Stimulated activated CD4-positive, alpha-beta T cell treated with anti-CD3 and anti-CD28 coated beads, Interleukin-12 subunit alpha, Interleukin-12 subunit beta, amount 100 ng/mL, for 48 hours (primary cell): ENCODE data around the gene EXOC5.
A peak's percentile ranks its signal among the peaks of the same experiment; 100 is the strongest.

ENCODE experiments used
- DNase-seq, 3 donors: peaks; one replicate each; pipeline ENCODE4 v3.0.0-alpha.2; 2020; ENCODE audit warnings: low read depth in 2 of 3, low spot score in 1 of 3

Gene EXOC5

GRCh38 chr14:57268161-57269069 is at the start of gene EXOC5, which contains the start of gene AP5M1:
EXOC5 (minus strand) TSS chr14:57268905; CDS start chr14:57268648, 257 bp downstream.
AP5M1 (plus strand) TSS chr14:57268971; CDS start chr14:57269315, 344 bp downstream.
- peak; percentile 84 to 89 (median 87) for DNase-seq

- DNase-seq = peak; percentile 44 to 81 (median 58)
Measured at GRCh38 chr14:57317248-57317833, 48.6 kb upstream of the EXOC5 start.

GRCh38 chr14:57314396-57315089 is 45.8 kb upstream of the EXOC5 start:
- DNase-seq = no peak

GRCh38 chr14:57302883-57303282 is 34.2 kb upstream of the EXOC5 start:
- DNase-seq = no peak

GRCh38 chr14:57299511-57299910 is 30.8 kb upstream of the EXOC5 start:
- DNase-seq = no peak

GRCh38 chr14:57297852-57298251 is 29.1 kb upstream of the EXOC5 start:
- no peak for DNase-seq

- no peak for DNase-seq
Measured at GRCh38 chr14:57295239-57295638, 26.5 kb upstream of the EXOC5 start.

GRCh38 chr14:57293866-57294837 is 25.4 kb upstream of the EXOC5 start:
- DNase-seq = no peak

GRCh38 chr14:57291692-57292647 is 23.3 kb upstream of the EXOC5 start:
- DNase-seq = no peak

GRCh38 chr14:57290751-57291150 is 22.0 kb upstream of the EXOC5 start:
- DNase-seq = no peak

GRCh38 chr14:57287745-57288144 is 19.0 kb upstream of the EXOC5 start:
- DNase-seq = no peak

GRCh38 chr14:57277062-57277461 is 8.4 kb upstream of the EXOC5 start:
- DNase-seq = no peak

GRCh38 chr14:57275023-57275664 is 6.4 kb upstream of the EXOC5 start:
- no peak for DNase-seq

- DNase-seq = no peak
Measured at GRCh38 chr14:57274551-57274950, 5.8 kb upstream of the EXOC5 start.

GRCh38 chr14:57273236-57273635 is 4.5 kb upstream of the EXOC5 start:
- DNase-seq = no peak

GRCh38 chr14:57266065-57266464 is 2.6 kb downstream of the EXOC5 start:
- DNase-seq = no peak

- no peak for DNase-seq
Measured at GRCh38 chr14:57262117-57262516, 6.6 kb downstream of the EXOC5 start.

GRCh38 chr14:57261604-57262003 is 7.1 kb downstream of the EXOC5 start:
- DNase-seq = no peak

GRCh38 chr14:57259672-57260071 is 9.0 kb downstream of the EXOC5 start:
- DNase-seq = no peak
